Spleen (tissue), 11 donors: ENCODE data around the gene PPTC7. TPM values are rescaled to one million over a fixed set of nuclear protein-coding genes. Genes with fewer than 3 reads are reported as not detected.
"Not testable (repeated sequence)": the region's sequence is repeated elsewhere in the genome, so short reads cannot be mapped to it uniquely, and the experiment has no call there.

Experiments
- DNase-seq: peaks from one replicate; pipeline ENCODE4 v3.0.0-alpha.2; 2020
- H3K27ac ChIP-seq, 8 donors: fragments of 200-600 bp; sonication (generic) in 7 of 8; 1 replicate in 4 of 8; 2 replicates in 4 of 8; pipeline versions ENCODE4 v1.5.0 to v1.8.0; 2016 to 2021; ENCODE audit warnings: inconsistent platforms in 4 of 8, mild to moderate bottlenecking in 4 of 8, moderate library complexity in 1 of 8
- H3K27me3 ChIP-seq, 7 donors: fragments of 200-600 bp; sonication (generic) in 6 of 7; replicated peaks in 1 of 7; 1 replicate in 4 of 7; 2 replicates in 3 of 7; pipeline versions ENCODE4 v1.5.0 to v1.8.0; 2016 to 2021; ENCODE audit warnings: inconsistent platforms in 3 of 7, mild to moderate bottlenecking in 1 of 7
- H3K36me3 ChIP-seq, 6 donors: fragments of 200-600 bp; sonication (generic) in 5 of 6; 1 replicate in 4 of 6; 2 replicates in 2 of 6; pipeline versions ENCODE4 v1.5.0 to v1.8.0; 2016 to 2021; ENCODE audit warnings: inconsistent platforms in 2 of 6
- H3K4me1 ChIP-seq, 6 donors: fragments of 200-600 bp; sonication (generic) in 5 of 6; 1 replicate in 3 of 6; 2 replicates in 3 of 6; pipeline versions ENCODE4 v1.5.0 to v1.8.0; 2016 to 2021; ENCODE audit warnings: inconsistent platforms in 3 of 6
- H3K4me3 ChIP-seq, 8 donors: fragments of 200-600 bp; sonication (generic) in 7 of 8; 1 replicate in 4 of 8; 2 replicates in 4 of 8; pipeline versions ENCODE4 v1.5.0 to v1.8.0; 2016 to 2021; ENCODE audit warnings: inconsistent platforms in 4 of 8, mild to moderate bottlenecking in 4 of 8, moderate library complexity in 2 of 8
- H3K9me3 ChIP-seq, 8 donors: fragments of 200-600 bp; sonication (generic) in 7 of 8; 1 replicate in 4 of 8; 2 replicates in 4 of 8; pipeline versions ENCODE4 v1.5.0 to v1.8.0; 2016 to 2021; ENCODE audit warnings: inconsistent platforms in 4 of 8
- CTCF ChIP-seq, 11 experiments: fragments of 200-600 bp in 7 of 11; fragments of 450-650 bp in 4 of 11; sonication (generic) in 4 of 11; IDR thresholded peaks in 8 of 11; conservative IDR thresholded peaks in 3 of 11; 1 replicate in 7 of 11; 2 replicates in 4 of 11; pipeline versions ENCODE4 v1.4.0 to v1.8.0; 2016 to 2021; ENCODE audit warnings: antibody characterized with exemption in 11 of 11, inconsistent platforms in 4 of 11, mild to moderate bottlenecking in 1 of 11
- POLR2A ChIP-seq, 3 donors: fragments of 450-650 bp; IDR thresholded peaks; one replicate each; pipeline ENCODE4 v1.5.1; 2017; ENCODE audit warnings: antibody characterized with exemption in 3 of 3, mild to moderate bottlenecking in 1 of 3
- POLR2AphosphoS5 ChIP-seq, 3 donors: sonication (generic); formaldehyde crosslinking; IDR thresholded peaks; one replicate each; pipeline ENCODE4 v1.5.1; 2017; ENCODE audit warnings: antibody characterized with exemption in 3 of 3
- WGBS, 5 donors: extraction: QIAGEN DNeasy Blood & Tissue Kit in 3 of 5; methylation state at CpG; one replicate each; pipeline versions ENCODE4 v1.1.5 to v1.1.7; 2013 to 2018; 5-methylcytosine and 5-hydroxymethylcytosine counted together
- intact Hi-C: fragments of 100-400 bp; cut with DNase I; formaldehyde crosslinking; loops from one replicate; pipeline ENCODE4 v1.15.0; 2023; ENCODE audit warnings: low total_unique reads
- polyA plus RNA-seq, 3 donors: library from polyadenylated mRNA; stranded (reverse); fragments of 200-250 nt; gene quantifications; one replicate each; pipeline ENCODE4 v1.2.1, GENCODE V29; 2013
- total RNA-seq, 7 donors: library from RNA; depleted of rRNA in 3 of 7; stranded (reverse); fragments of >200 nt in 3 of 7; fragmentation: NEBNext Ultra II Directional in 4 of 7; extraction: Animal tissue kit (Norgen Biotek cat#: 25700) in 4 of 7; gene quantifications; one replicate each; pipeline versions ENCODE4 v1.1.0 to v1.2.1, GENCODE V29; 2016 to 2021
- donor health status: healthy with polysubstance abuse.
- donor health status: DM: no; HTN: no; CAD: no; lungs with moderate emphysema.
- donor health status: DM: no; HTN: no; CAD: no.
- donor health status: Bipolar disorder and iron deficiency.
- donor health status: healthy.
- donor health status: DM: no; HTN: no; CAD: no.
- donor health status: DM: yes; HTN: yes; CAD: no.

PPTC7 gene
- total and polyA plus RNA-seq, 10 donors = 7.5 to 27.3 (median 23.5) TPM

DNA sequence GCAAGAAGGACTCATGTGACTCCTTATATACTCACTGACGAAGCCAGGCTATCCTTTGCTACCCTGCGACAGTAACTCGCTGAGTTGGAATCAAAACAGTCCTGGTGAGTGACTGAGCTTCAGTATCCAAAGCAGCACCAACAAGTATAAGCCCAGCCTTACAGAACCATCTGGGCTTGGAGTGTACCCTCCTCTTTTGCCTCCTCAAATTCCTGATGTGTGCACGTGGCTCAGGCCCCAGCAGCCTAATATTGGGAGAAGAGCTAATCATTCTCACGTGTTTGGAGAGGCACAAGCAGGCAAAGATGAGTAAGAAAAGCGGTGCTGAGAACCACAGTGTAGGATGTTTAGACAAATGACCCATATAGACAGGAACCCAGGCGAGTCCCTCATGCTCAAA, 34.4 kb downstream of the PPTC7 start:
- no peak overlapping the region for H3K27ac ChIP-seq
- DNase-seq = no peak
- peaks cover 0 to 69% (median 22%) of the 10 kb centered on the region in 6 donors for H3K36me3 ChIP-seq
- no peaks in the 10 kb centered on the region for H3K27me3 ChIP-seq
- H3K9me3 ChIP-seq = no peaks in the 10 kb centered on the region
- intact Hi-C loops = no loop called here
- H3K4me1 ChIP-seq = peaks cover 3 to 93% (median 27%) of the 10 kb centered on the region in 6 donors
- no peak for TF ChIP-seq POLR2AphosphoS5 (IDR thresholded peaks at IDR 0.05)
- TF ChIP-seq POLR2A (IDR thresholded peaks at IDR 0.05) = no peak
- no peak for TF ChIP-seq CTCF (IDR thresholded peaks at IDR 0.05 in 8 of 11, conservative IDR thresholded peaks at IDR 0.05 in 3 of 11)
- WGBS, 5 donors = 80 to 95% (median 89%) methylated on average over 7 of the region's 7 CpGs
- H3K4me3 ChIP-seq = no peak overlapping the region

- no peak for DNase-seq
- peaks cover 3 to 95% (median 28%) of the 10 kb centered on the region in 6 donors for H3K4me1 ChIP-seq
- H3K27me3 ChIP-seq = no peaks in the 10 kb centered on the region
- TF ChIP-seq CTCF (IDR thresholded peaks at IDR 0.05 in 8 of 11, conservative IDR thresholded peaks at IDR 0.05 in 3 of 11) (no peak), POLR2AphosphoS5 (IDR thresholded peaks at IDR 0.05) (no peak), POLR2A (IDR thresholded peaks at IDR 0.05) (no peak)
- intact Hi-C loops = no loop called here
- H3K9me3 ChIP-seq = no peaks in the 10 kb centered on the region
- 82 to 89% (median 87%) methylated on average over 2 of the region's 2 CpGs for WGBS, 5 donors
- H3K36me3 ChIP-seq = peaks cover 0 to 82% (median 24%) of the 10 kb centered on the region in 6 donors
- no peak overlapping the region for H3K27ac ChIP-seq
- H3K4me3 ChIP-seq = no peak overlapping the region
Observed at GRCh38 chr12:110547090-110547489, 36.0 kb downstream of the PPTC7 start.

DNA sequence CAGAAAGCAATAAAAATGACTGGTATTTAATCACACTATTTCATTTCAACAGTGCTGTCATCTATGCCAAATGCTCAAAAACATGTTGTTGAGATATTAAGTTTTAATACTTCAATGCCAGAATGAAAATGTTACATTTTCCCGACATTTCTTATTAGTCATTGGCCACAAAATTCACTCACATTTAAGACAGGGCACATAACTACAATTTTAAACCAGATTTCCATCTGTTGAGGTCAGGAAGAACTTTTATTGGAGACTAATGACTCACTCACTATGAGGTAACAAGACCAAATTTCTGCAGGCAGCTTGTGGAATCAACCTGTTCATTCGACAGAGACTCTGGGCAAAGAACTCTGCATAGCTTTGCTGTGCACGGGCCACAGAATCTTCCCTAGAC, 36.8 kb downstream of the PPTC7 start:
- 83 to 91% (median 87%) methylated on average over 3 of the region's 3 CpGs for WGBS, 5 donors
- Histone ChIP-seq H3K4me3 (no peak overlapping the region), H3K9me3 (no peaks in the 10 kb centered on the region), H3K4me1 (peaks cover 3 to 92% (median 25%) of the 10 kb centered on the region in 6 donors), H3K36me3 (peaks cover 0 to 85% (median 21%) of the 10 kb centered on the region in 6 donors), H3K27ac (no peak overlapping the region), H3K27me3 (no peaks in the 10 kb centered on the region)
- DNase-seq = no peak
- TF ChIP-seq POLR2AphosphoS5 (IDR thresholded peaks at IDR 0.05) = no peak
- intact Hi-C loops = no loop called here

DNA sequence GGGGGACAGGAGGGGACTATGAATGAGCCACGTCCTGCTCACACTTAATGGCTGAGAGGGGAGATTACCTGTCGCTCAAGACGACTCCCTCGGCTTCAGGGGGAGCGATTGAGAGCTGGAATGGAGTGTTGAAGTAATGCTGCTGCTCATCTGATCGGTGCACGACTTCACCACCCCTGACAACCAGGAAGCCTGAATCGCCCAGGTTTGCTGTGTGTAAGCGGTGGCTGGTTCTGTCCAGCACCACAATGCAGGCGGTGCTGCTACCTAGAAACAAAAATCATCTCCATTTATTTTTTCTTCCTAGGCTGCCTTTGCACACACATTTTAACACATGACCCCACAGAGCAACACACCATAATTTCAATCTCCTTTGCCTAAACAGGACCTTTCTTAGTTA, 37.3 kb downstream of the PPTC7 start:
- WGBS, 5 donors = 91 to 97% (median 93%) methylated on average over 10 of the region's 10 CpGs
- Histone ChIP-seq H3K4me1 (peaks cover 3 to 88% (median 25%) of the 10 kb centered on the region in 6 donors), H3K36me3 (peaks cover 0 to 84% (median 17%) of the 10 kb centered on the region in 6 donors), H3K4me3 (no peak overlapping the region), H3K27ac (peak overlapping the region in 1 of 8 donors; percentile 73), H3K9me3 (no peaks in the 10 kb centered on the region), H3K27me3 (no peaks in the 10 kb centered on the region)
- intact Hi-C loops = no loop called here
- TF ChIP-seq POLR2AphosphoS5 (IDR thresholded peaks at IDR 0.05) (no peak), POLR2A (IDR thresholded peaks at IDR 0.05) (no peak), CTCF (IDR thresholded peaks at IDR 0.05 in 8 of 11, conservative IDR thresholded peaks at IDR 0.05 in 3 of 11) (no peak)
- DNase-seq = no peak

DNA sequence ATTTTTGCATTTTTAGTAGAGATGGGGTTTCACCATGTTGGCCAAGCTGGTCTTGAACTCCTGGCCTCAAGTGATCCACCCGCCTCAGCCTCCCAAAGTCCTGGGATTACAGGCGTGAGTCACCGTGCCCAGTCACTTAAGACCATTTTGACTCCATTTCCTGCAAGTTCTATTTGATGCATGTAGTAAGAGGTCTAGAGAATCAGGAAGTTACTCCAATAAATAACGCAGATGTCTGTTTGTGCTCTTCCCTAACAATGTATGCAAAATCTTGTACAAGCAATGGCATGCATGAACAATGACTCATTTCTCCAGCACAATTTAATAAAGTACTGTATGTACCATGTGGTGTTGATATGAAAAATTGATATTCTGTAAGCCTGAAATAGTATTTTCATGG, 37.9 kb downstream of the PPTC7 start:
- intact Hi-C loops, H3K4me3 ChIP-seq, DNase-seq, H3K27me3 ChIP-seq, H3K9me3 ChIP-seq: not testable (repeated sequence)
- H3K4me1 ChIP-seq = peaks cover 3 to 82% (median 25%) of the 10 kb centered on the region in 6 donors
- 62 to 77% (median 75%) methylated on average over 4 of the region's 4 CpGs for WGBS, 5 donors
- peak overlapping the region in 1 of 8 donors; percentile 73 for H3K27ac ChIP-seq
- H3K36me3 ChIP-seq = peaks cover 0 to 83% (median 15%) of the 10 kb centered on the region in 6 donors
